HepG2 (cell line): ENCODE results near the gene CEMP1. TPM values are rescaled to one million over a fixed set of nuclear protein-coding genes. Genes with fewer than 3 reads are reported as not detected.

Source experiments
- AKAP8 ChIP-seq: sonication (generic); formaldehyde crosslinking; IDR thresholded peaks from 2 replicates; pipeline ENCODE4 v1.5.1; 2020; ENCODE audit warnings: mild to moderate bottlenecking, missing genetic modification reagents
- CBFB ChIP-seq: sonication (generic); formaldehyde crosslinking; IDR thresholded peaks from 2 replicates; pipeline ENCODE4 v1.4.0; 2020; ENCODE audit warnings: missing genetic modification reagents
- CBX2 ChIP-seq, 2 experiments: fragments of 200-600 bp in 1 of 2; sonication (generic); formaldehyde crosslinking in 1 of 2; IDR thresholded peaks; 2 replicates each; pipeline versions ENCODE4 v1.7.0 to v1.8.1; 2018 to 2022; ENCODE audit warnings: low read depth in 2 of 2, low read length in 1 of 2, mild to moderate bottlenecking in 1 of 2, missing genetic modification reagents in 1 of 2
- CTCF ChIP-seq: sonication (generic); formaldehyde crosslinking; IDR thresholded peaks from 2 replicates; pipeline ENCODE4 v1.5.0; 2020; ENCODE audit warnings: mild to moderate bottlenecking, missing genetic modification reagents, moderate library complexity
- DBP ChIP-seq: sonication (generic); formaldehyde crosslinking; IDR thresholded peaks from 2 replicates; pipeline ENCODE4 v1.4.0; 2020; ENCODE audit warnings: missing genetic modification reagents; ENCODE audit errors: not compliant biosample characterization
- GABPA ChIP-seq, 2 experiments: IDR thresholded peaks; 2 replicates each; pipeline ENCODE4 v1.6.1; 2011 to 2016; ENCODE audit warnings: low read depth in 2 of 2, low read length in 1 of 2, missing biosample characterization in 1 of 2, missing genetic modification characterization in 1 of 2
- GTF3A ChIP-seq: sonication (generic); formaldehyde crosslinking; conservative IDR thresholded peaks from 2 replicates; pipeline ENCODE4 v1.4.0; 2020; ENCODE audit warnings: mild to moderate bottlenecking, missing genetic modification reagents
- HMGA1 ChIP-seq: sonication (generic); formaldehyde crosslinking; conservative IDR thresholded peaks from 2 replicates; pipeline ENCODE4 v1.4.0; 2020; ENCODE audit warnings: missing genetic modification reagents
- HOXA7 ChIP-seq: sonication (generic); formaldehyde crosslinking; IDR thresholded peaks from 2 replicates; pipeline ENCODE4 v1.8.1; 2022; ENCODE audit warnings: mild to moderate bottlenecking, missing genetic modification reagents, moderate library complexity
- IKZF4 ChIP-seq: sonication (generic); formaldehyde crosslinking; IDR thresholded peaks from 2 replicates; pipeline ENCODE4 v1.5.1; 2020; ENCODE audit warnings: borderline replicate concordance, mild to moderate bottlenecking, low read depth, missing genetic modification reagents; ENCODE audit errors: not compliant biosample characterization
- MIER3 ChIP-seq: IDR thresholded peaks from 2 replicates; pipeline ENCODE4 v1.6.1; 2016; ENCODE audit warnings: missing compliant biosample characterization, borderline replicate concordance
- REXO4 ChIP-seq: sonication (generic); formaldehyde crosslinking; IDR thresholded peaks from 2 replicates; pipeline ENCODE4 v1.8.0; 2022; ENCODE audit warnings: missing genetic modification reagents, mild to moderate bottlenecking, borderline replicate concordance
- SALL1 ChIP-seq: sonication (generic); formaldehyde crosslinking; IDR thresholded peaks from 2 replicates; pipeline ENCODE4 v1.8.0; 2022; ENCODE audit warnings: mild to moderate bottlenecking, missing genetic modification reagents
- TCF7 ChIP-seq: sonication (generic); IDR thresholded peaks from 2 replicates; pipeline ENCODE4 v1.6.1; 2016; ENCODE audit warnings: antibody characterized with exemption, low read depth
- TEAD3 ChIP-seq: optimal IDR thresholded peaks from 2 replicates; pipeline ENCODE3; 2016; ENCODE audit warnings: borderline replicate concordance
- XRCC5 ChIP-seq: fragments of 200-400 bp; formaldehyde crosslinking; optimal IDR thresholded peaks from 2 replicates; pipeline ENCODE3; 2017; ENCODE audit warnings: mild to moderate bottlenecking, low read length
- ZBTB7A ChIP-seq: sonication (generic); formaldehyde crosslinking; IDR thresholded peaks from 2 replicates; pipeline ENCODE4 v1.8.0; 2022; ENCODE audit warnings: mild to moderate bottlenecking, missing genetic modification reagents
- ZEB1 ChIP-seq: IDR thresholded peaks from 2 replicates; pipeline ENCODE4 v1.6.1; 2012; ENCODE audit warnings: mild to moderate bottlenecking, low read depth, inconsistent platforms; ENCODE audit not compliant: insufficient replicate concordance
- ZNF383 ChIP-seq: sonication (generic); formaldehyde crosslinking; IDR thresholded peaks from 2 replicates; pipeline ENCODE4 v1.4.0; 2020; ENCODE audit warnings: missing genetic modification reagents, mild to moderate bottlenecking, borderline replicate concordance
- ZNF703 ChIP-seq: sonication (generic); formaldehyde crosslinking; IDR thresholded peaks from 2 replicates; pipeline ENCODE4 v1.5.1; 2020; ENCODE audit warnings: missing genetic modification reagents, mild to moderate bottlenecking, moderate library complexity, borderline replicate concordance
- polyA plus RNA-seq, 8 experiments: library from polyadenylated mRNA; depleted of rRNA in 3 of 8; stranded (reverse) in 7 of 8; unstranded in 1 of 8; fragments of >200 nt; fragmentation: Illumina TruSeq in 4 of 8; extraction: Trizol in 4 of 8; gene quantifications; 2 replicates each; pipeline versions ENCODE4 v1.2.1 to v1.2.3, GENCODE V29; 2011 to 2016; ENCODE audit warnings: low read depth in 4 of 8, missing spikeins in 1 of 8, mixed read lengths in 1 of 8; ENCODE audit not compliant: insufficient read depth in 1 of 8
- total RNA-seq, 5 experiments: library from RNA; depleted of rRNA; stranded (reverse); fragments of >200 nt; fragmentation: Illumina TruSeq; extraction: Trizol; gene quantifications; 2 replicates each; pipeline ENCODE4 v1.2.3, GENCODE V29; 2016; ENCODE audit warnings: low read depth in 1 of 5
- TF ChIP-seq, protein P1 (sequence below): sonication (generic); formaldehyde crosslinking; IDR thresholded peaks from 2 replicates; pipeline ENCODE4 v1.4.0; 2020; ENCODE audit warnings: mild to moderate bottlenecking, missing genetic modification reagents
- TF ChIP-seq, protein P2 (sequence below): IDR thresholded peaks from 2 replicates; pipeline ENCODE4 v1.6.1; 2016; ENCODE audit warnings: missing biosample characterization, missing genetic modification reagents, low read depth
- TF ChIP-seq, protein P3 (sequence below): sonication (generic); formaldehyde crosslinking; IDR thresholded peaks from 2 replicates; pipeline ENCODE4 v1.4.0; 2020; ENCODE audit warnings: mild to moderate bottlenecking, missing genetic modification reagents

Gene CEMP1
- total and polyA plus RNA-seq, 2 of the 13 experiments (the other 11 are each of a cell fraction or from before 2014, with no cell fraction given): not detected

DNA sequence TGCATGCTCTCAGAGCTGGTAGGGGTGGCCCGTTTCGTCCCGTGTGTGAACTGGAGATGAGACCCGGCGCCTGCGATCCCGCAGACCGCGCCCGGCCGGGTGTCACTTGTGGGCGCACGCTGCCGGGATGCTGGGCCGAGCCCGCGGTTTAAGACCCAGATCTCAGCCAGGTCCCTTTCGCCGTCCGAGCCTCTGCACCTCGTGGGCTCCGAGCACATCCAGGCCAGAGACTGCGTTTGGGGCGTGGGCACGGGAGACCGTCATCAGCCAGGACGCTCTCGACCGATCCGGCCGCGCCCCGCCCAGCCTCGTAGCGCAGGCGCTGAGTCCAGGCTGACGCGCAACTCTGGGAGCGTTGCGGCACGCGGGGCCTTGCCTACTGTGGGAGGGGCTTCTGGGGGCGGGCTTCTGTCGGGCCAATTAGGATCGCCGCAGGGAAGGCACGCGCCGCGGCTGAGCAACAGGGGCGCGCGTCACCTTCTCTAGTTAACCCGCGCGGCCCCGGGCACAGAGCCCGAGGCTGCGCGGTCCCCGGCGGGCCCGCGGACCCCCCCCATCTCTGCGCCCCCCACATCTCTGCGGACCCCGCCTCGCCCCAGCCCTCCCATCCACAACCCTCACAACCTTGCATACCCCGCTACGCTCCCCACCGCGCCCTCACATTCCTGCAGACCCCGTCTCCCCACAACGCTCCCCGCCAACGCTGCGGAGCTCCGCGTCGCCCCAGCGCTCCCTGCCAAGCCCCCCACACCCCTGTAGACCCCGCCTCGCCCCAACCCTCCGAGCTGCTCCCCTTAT is 687 bp upstream of the CEMP1 start (continued):
- TF ChIP-seq REXO4 (no peak), TCF7 (no peak), ZNF703 (no peak), GABPA (IDR thresholded peaks at IDR 0.05; ENCODE audit: low read depth, low read length) (no peak), GABPA (CRISPR knock-in tag; IDR thresholded peaks at IDR 0.05; ENCODE audit: low read depth) (no peak), XRCC5 (peak; percentile 49), TEAD3 (CRISPR knock-in tag) (peak; percentile 84), IKZF4 (peak; percentile 94), CBFB (CRISPR knock-in tag) (peak; percentile 56), CTCF (peak; percentile 17; the same call in 1 of the 2 replicates), ZEB1 (no peak), DBP (CRISPR knock-in tag) (no peak), GTF3A (CRISPR knock-in tag) (no peak), AKAP8 (peak; percentile 100), HOXA7 (CRISPR knock-in tag) (no peak), HMGA1 (CRISPR knock-in tag) (no peak), ZNF383 (CRISPR knock-in tag) (no peak), MIER3 (CRISPR knock-in tag) (peak; percentile 57; the same call in 1 of the 2 replicates), SALL1 (peak; percentile 60), CBX2 (IDR thresholded peaks at IDR 0.05; ENCODE audit: low read depth, low read length) (no peak), CBX2 (CRISPR knock-in tag; IDR thresholded peaks at IDR 0.05; ENCODE audit: low read depth) (no peak), ZBTB7A (no peak)
- TF ChIP-seq, protein P1, sequence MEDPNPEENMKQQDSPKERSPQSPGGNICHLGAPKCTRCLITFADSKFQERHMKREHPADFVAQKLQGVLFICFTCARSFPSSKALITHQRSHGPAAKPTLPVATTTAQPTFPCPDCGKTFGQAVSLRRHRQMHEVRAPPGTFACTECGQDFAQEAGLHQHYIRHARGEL (CRISPR knock-in tag): 0 out of 2 replicates have a peak, but pooled peaks have one; percentile 77
- TF ChIP-seq, protein P2, sequence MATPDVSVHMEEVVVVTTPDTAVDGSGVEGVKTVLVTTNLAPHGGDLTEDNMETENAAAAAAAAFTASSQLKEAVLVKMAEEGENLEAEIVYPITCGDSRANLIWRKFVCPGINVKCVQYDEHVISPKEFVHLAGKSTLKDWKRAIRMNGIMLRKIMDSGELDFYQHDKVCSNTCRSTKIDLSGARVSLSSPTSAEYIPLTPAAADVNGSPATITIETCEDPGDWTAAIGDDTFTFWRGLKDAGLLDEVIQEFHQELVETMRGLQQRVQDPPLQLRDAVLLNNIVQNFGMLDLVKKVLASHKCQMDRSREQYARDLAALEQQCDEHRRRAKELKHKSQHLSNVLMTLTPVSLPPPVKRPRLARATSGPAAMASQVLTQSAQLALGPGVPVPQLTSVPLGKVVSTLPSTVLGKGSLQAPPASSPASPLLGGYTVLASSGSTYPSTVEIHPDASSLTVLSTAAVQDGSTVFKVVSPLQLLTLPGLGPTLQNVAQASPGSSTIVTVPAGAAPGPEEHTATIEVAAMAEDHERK (CRISPR knock-in tag): no peak
- TF ChIP-seq, protein P3, sequence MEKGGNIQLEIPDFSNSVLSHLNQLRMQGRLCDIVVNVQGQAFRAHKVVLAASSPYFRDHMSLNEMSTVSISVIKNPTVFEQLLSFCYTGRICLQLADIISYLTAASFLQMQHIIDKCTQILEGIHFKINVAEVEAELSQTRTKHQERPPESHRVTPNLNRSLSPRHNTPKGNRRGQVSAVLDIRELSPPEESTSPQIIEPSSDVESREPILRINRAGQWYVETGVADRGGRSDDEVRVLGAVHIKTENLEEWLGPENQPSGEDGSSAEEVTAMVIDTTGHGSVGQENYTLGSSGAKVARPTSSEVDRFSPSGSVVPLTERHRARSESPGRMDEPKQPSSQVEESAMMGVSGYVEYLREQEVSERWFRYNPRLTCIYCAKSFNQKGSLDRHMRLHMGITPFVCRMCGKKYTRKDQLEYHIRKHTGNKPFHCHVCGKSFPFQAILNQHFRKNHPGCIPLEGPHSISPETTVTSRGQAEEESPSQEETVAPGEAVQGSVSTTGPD (CRISPR knock-in tag): no peak
